Measurements from ENCODE around the gene SERPINA1.

The SERPINA1 gene

GRCh38 chr14:94386085-94387031, 2.0 kb downstream of the SERPINA1 start:
- Histone ChIP-seq H3K27me3 (ENCODE audit: control insufficient read depth, low read length) (no peaks in the 10 kb centered on the region), H3K79me2 (ENCODE audit: control insufficient read depth, low read length) (no peaks in the 10 kb centered on the region), H3K4me1 (ENCODE audit: control insufficient read depth, low read length) (no peaks in the 10 kb centered on the region), H3K4me3 (ENCODE audit: low read length) (no peak overlapping the region), H3F3A (ENCODE audit: control insufficient read depth, insufficient read depth) (no peaks in the 10 kb centered on the region), H3K4me2 (ENCODE audit: low read length) (no peak overlapping the region), H3K27ac (ENCODE audit: low read depth, low read length) (no peak overlapping the region), H3K9me2 (replicated peaks; ENCODE audit: control insufficient read depth, low read length) (no peaks in the 10 kb centered on the region), H3K36me3 (ENCODE audit: control insufficient read depth, low read length) (no peaks in the 10 kb centered on the region), H3K9me3 (ENCODE audit: control insufficient read depth, insufficient read depth, low read length) (no peaks in the 10 kb centered on the region), H4K20me1 (ENCODE audit: control insufficient read depth, insufficient read depth, low read depth, low read length) (no peaks in the 10 kb centered on the region)
- TF ChIP-seq EZH2phosphoT487 (IDR thresholded peaks at IDR 0.05; ENCODE audit: borderline replicate concordance, low read length): no peak
- TF ChIP-seq, protein P1, sequence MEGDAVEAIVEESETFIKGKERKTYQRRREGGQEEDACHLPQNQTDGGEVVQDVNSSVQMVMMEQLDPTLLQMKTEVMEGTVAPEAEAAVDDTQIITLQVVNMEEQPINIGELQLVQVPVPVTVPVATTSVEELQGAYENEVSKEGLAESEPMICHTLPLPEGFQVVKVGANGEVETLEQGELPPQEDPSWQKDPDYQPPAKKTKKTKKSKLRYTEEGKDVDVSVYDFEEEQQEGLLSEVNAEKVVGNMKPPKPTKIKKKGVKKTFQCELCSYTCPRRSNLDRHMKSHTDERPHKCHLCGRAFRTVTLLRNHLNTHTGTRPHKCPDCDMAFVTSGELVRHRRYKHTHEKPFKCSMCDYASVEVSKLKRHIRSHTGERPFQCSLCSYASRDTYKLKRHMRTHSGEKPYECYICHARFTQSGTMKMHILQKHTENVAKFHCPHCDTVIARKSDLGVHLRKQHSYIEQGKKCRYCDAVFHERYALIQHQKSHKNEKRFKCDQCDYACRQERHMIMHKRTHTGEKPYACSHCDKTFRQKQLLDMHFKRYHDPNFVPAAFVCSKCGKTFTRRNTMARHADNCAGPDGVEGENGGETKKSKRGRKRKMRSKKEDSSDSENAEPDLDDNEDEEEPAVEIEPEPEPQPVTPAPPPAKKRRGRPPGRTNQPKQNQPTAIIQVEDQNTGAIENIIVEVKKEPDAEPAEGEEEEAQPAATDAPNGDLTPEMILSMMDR (IDR thresholded peaks at IDR 0.05; ENCODE audit: low read depth, low read length, poor library complexity, severe bottlenecking): no peak

DNA sequence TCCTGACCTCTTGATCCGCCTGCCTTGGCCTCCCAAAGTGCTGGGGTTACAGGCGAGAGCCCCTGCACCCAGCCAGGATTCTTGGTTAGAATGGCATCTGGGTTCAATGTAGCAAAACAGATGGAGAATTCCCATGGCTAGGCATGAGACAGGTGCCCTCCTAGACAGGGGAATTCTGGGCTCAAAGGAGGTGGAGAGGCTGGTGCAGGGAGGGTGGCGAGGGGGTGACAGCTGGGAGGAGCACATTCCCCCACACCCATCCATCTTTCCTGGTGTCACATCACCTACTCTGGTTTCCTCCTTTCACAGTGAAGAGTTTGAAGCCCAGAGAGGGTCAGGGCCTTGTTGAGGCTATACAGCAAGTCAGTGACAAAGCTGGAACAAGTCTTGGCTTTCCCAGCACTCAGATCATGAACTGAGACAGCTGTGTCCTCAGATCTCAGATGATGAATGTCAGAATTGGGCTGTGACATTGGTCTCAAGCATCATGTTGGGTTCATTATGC, 2.8 kb downstream of the SERPINA1 start:
- Histone ChIP-seq H4K20me1 (ENCODE audit: control insufficient read depth, insufficient read depth, low read depth, low read length) (no peaks in the 10 kb centered on the region), H3K79me2 (ENCODE audit: control insufficient read depth, low read length) (no peaks in the 10 kb centered on the region), H3K4me1 (ENCODE audit: control insufficient read depth, low read length) (no peaks in the 10 kb centered on the region), H3F3A (ENCODE audit: control insufficient read depth, insufficient read depth) (no peaks in the 10 kb centered on the region), H3K4me3 (ENCODE audit: low read length) (no peak overlapping the region), H3K4me2 (ENCODE audit: low read length) (no peak overlapping the region), H3K36me3 (ENCODE audit: control insufficient read depth, low read length) (no peaks in the 10 kb centered on the region), H3K27me3 (ENCODE audit: control insufficient read depth, low read length) (no peaks in the 10 kb centered on the region), H3K27ac (ENCODE audit: low read depth, low read length) (no peak overlapping the region), H3K9me2 (replicated peaks; ENCODE audit: control insufficient read depth, low read length) (no peaks in the 10 kb centered on the region), H3K9me3 (ENCODE audit: control insufficient read depth, insufficient read depth, low read length) (no peaks in the 10 kb centered on the region)
- TF ChIP-seq, protein P1 (IDR thresholded peaks at IDR 0.05; ENCODE audit: low read depth, low read length, poor library complexity, severe bottlenecking): no peak
- TF ChIP-seq EZH2phosphoT487 (IDR thresholded peaks at IDR 0.05; ENCODE audit: borderline replicate concordance, low read length): no peak

- Histone ChIP-seq H3K36me3 (ENCODE audit: control insufficient read depth, low read length) (no peaks in the 10 kb centered on the region), H4K20me1 (ENCODE audit: control insufficient read depth, insufficient read depth, low read depth, low read length) (no peaks in the 10 kb centered on the region), H3K27ac (ENCODE audit: low read depth, low read length) (no peak overlapping the region), H3K4me3 (ENCODE audit: low read length) (no peak overlapping the region), H3K27me3 (ENCODE audit: control insufficient read depth, low read length) (no peaks in the 10 kb centered on the region), H3K79me2 (ENCODE audit: control insufficient read depth, low read length) (no peaks in the 10 kb centered on the region), H3K4me1 (ENCODE audit: control insufficient read depth, low read length) (no peaks in the 10 kb centered on the region), H3F3A (ENCODE audit: control insufficient read depth, insufficient read depth) (no peaks in the 10 kb centered on the region), H3K4me2 (ENCODE audit: low read length) (no peak overlapping the region), H3K9me3 (ENCODE audit: control insufficient read depth, insufficient read depth, low read length) (no peaks in the 10 kb centered on the region), H3K9me2 (replicated peaks; ENCODE audit: control insufficient read depth, low read length) (no peaks in the 10 kb centered on the region)
- TF ChIP-seq, protein P1 (IDR thresholded peaks at IDR 0.05; ENCODE audit: low read depth, low read length, poor library complexity, severe bottlenecking): no peak
- no peak for TF ChIP-seq EZH2phosphoT487 (IDR thresholded peaks at IDR 0.05; ENCODE audit: borderline replicate concordance, low read length)
Measured at GRCh38 chr14:94384342-94384741, 4.1 kb downstream of the SERPINA1 start.

All from DOHH2 (cell line).